Measurements from ENCODE around the gene SEMG1.

Gene SEMG1

GRCh38 chr20:45226287-45226686, 19.5 kb downstream of the SEMG1 start:
- no peak for DNase-seq

- no peak for DNase-seq
Observed at GRCh38 chr20:45229264-45230056, 22.6 kb downstream of the SEMG1 start.

GRCh38 chr20:45230631-45231030, 23.8 kb downstream of the SEMG1 start:
- no peak for DNase-seq

GRCh38 chr20:45235995-45236394, 29.2 kb downstream of the SEMG1 start:
- no peak for DNase-seq

GRCh38 chr20:45238139-45238538, 31.3 kb downstream of the SEMG1 start:
- no peak for DNase-seq

- no peak for DNase-seq
Observed at GRCh38 chr20:45246109-45246508, 39.3 kb downstream of the SEMG1 start.

- no peak for DNase-seq
Observed at GRCh38 chr20:45247865-45248264, 41.0 kb downstream of the SEMG1 start.

- no peak for DNase-seq
Observed at GRCh38 chr20:45248609-45249008, 41.8 kb downstream of the SEMG1 start.

- DNase-seq: no peak
Observed at GRCh38 chr20:45251884-45252560, 45.2 kb downstream of the SEMG1 start.

- no peak for DNase-seq
Observed at GRCh38 chr20:45253261-45253660, 46.4 kb downstream of the SEMG1 start.

GRCh38 chr20:45254383-45255262, 47.8 kb downstream of the SEMG1 start, which contains the start of gene SLPI:
Gene SLPI (minus strand): TSS chr20:45254564. CDS start chr20:45254543, 21 bp downstream.
- no peak for DNase-seq

- no peak for DNase-seq
Observed at GRCh38 chr20:45257161-45257560, 50.3 kb downstream of the SEMG1 start.

- DNase-seq: no peak
Observed at GRCh38 chr20:45257711-45258110, 50.9 kb downstream of the SEMG1 start.

GRCh38 chr20:45258259-45258658, 51.4 kb downstream of the SEMG1 start:
- no peak for DNase-seq

- no peak for DNase-seq
Observed at GRCh38 chr20:45258664-45259063, 51.8 kb downstream of the SEMG1 start.
